ENCODE results near the gene NRGN. TPM values are rescaled to one million over a fixed set of nuclear protein-coding genes. Genes with fewer than 3 reads are reported as not detected.

The NRGN gene
- total and polyA plus RNA-seq, 2 of the 8 experiments (the other 6 are each of a cell fraction or from before 2014, with no cell fraction given) = 0.60 to 1.0 TPM

DNA sequence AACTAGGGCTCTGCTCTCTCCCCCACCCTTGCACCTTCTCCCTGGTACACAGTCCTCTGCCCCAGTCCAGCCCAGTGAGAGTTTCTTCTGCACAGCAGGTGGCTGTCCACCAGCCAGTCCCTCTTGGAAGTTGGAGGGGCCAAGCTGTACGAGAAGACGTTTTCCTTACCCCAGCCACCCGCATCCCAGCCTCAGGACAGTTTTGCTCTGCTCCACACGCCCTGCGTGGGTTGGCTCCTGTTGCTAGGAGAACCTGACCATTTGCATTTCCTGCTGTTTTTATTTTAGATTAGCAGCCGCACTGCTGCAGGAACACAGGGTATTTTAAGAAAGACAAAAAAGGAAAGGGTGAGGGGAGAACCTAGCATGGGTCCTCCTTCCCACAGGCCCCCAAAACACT is 17.6 kb upstream of the NRGN start:
- no peak for FAIRE-seq
- Histone ChIP-seq H3K27me3 (replicated peaks in 1 of 4; ENCODE audit: control insufficient read depth in 3 of 4, extremely low read depth in 1 of 4, insufficient read depth in 3 of 4, low read length in 3 of 4) (peaks cover 42 to 75% (median 67%) of the 10 kb centered on the region in 4 experiments), H4K5ac (ENCODE audit: insufficient read length, low read depth, low read length) (no peak overlapping the region), H3K4ac (replicated peaks; ENCODE audit: insufficient read length, low read depth, low read length) (no peak overlapping the region), H2AFZ (ENCODE audit: low read length) (no peak overlapping the region), H3K14ac (ENCODE audit: insufficient read length) (no peak overlapping the region), H3K23me2 (ENCODE audit: low read depth, low read length) (peaks cover 8% of the 10 kb centered on the region), H2BK120ac (replicated peaks; ENCODE audit: low read depth, low read length) (no peak overlapping the region), H3K4me2 (ENCODE audit: insufficient read depth in 1 of 2, low read depth in 2 of 2, low read length in 2 of 2) (no peak overlapping the region), H4K91ac (replicated peaks; ENCODE audit: insufficient read length, low read length) (no peak overlapping the region), H3K79me2 (ENCODE audit: control insufficient read depth in 1 of 2, insufficient read depth in 2 of 2, low read length in 2 of 2) (no peaks in the 10 kb centered on the region), H3K4me1 (replicated peaks in 1 of 4; ENCODE audit: control insufficient read depth in 3 of 4, insufficient read depth in 4 of 4, low read length in 3 of 4) (peaks cover 8 to 17% (median 15%) of the 10 kb centered on the region in 4 experiments), H4K20me1 (replicated peaks in 1 of 2; ENCODE audit: control insufficient read depth in 1 of 2, insufficient read depth in 2 of 2, low read length in 2 of 2) (peaks cover 0 to 2% of the 10 kb centered on the region in 2 experiments), H2BK20ac (ENCODE audit: low read length) (no peak overlapping the region), H3K23ac (ENCODE audit: insufficient read length) (no peak overlapping the region), H3K56ac (replicated peaks; ENCODE audit: insufficient read length, low read depth, low read length) (no peak overlapping the region), H3K9ac (replicated peaks in 1 of 4; ENCODE audit: extremely low read depth in 1 of 4, low read depth in 3 of 4, low read length in 3 of 4) (no peak overlapping the region), H3K36me3 (ENCODE audit: control insufficient read depth in 2 of 4, insufficient read depth in 4 of 4, low read length in 3 of 4) (no peaks in the 10 kb centered on the region), H3K9me3 (ENCODE audit: insufficient read depth in 2 of 2, low read depth in 1 of 2, low read length in 1 of 2) (no peaks in the 10 kb centered on the region), H2BK15ac (ENCODE audit: low read length) (no peak overlapping the region), H3K79me1 (ENCODE audit: low read depth, low read length) (no peaks in the 10 kb centered on the region), H2BK12ac (ENCODE audit: low read depth, low read length) (no peak overlapping the region), H2AK5ac (ENCODE audit: low read depth, low read length) (no peak overlapping the region), H3K27ac (ENCODE audit: low read depth, low read length) (no peak overlapping the region), H4K8ac (ENCODE audit: extremely low read depth, insufficient read depth, low read length) (no peak overlapping the region), H2BK5ac (ENCODE audit: low read depth, low read length) (no peak overlapping the region), H3K4me3 (ENCODE audit: extremely low read depth in 1 of 4, insufficient read depth in 2 of 4, low read depth in 3 of 4, low read length in 4 of 4) (no peak overlapping the region), H3K18ac (ENCODE audit: extremely low read depth, low read length) (no peak overlapping the region)
- DNase-seq (ENCODE audit: low read depth in 1 of 2, low spot score in 2 of 2) = no peak
- WGBS, 2 experiments (ENCODE audit: extremely low coverage in 1 of 2, insufficient coverage in 1 of 2, insufficient read length in 1 of 2, insufficient replicate concordance in 2 of 2, low coverage in 1 of 2, low lambda C conversion rate in 2 of 2, missing lambda C conversion rate in 1 of 2) = 86% methylated on average over 6 of the region's 6 CpGs; no CpG with 5 or more reads in 1 of the 2 experiments
- ChIA-PET POLR2A (ENCODE audit: partially characterized antibody) (no interaction called here), CTCF (ENCODE audit: partially characterized antibody) (interaction anchor here (4.1 kb wide), 1 partner anchor 22 kb away, joined by 20 read pairs; no protein-coding TSS in a partner anchor)
- TF ChIP-seq SIX5 (IDR thresholded peaks at IDR 0.05; ENCODE audit: low read depth, low read length) (no peak), POU5F1 (IDR thresholded peaks at IDR 0.05; ENCODE audit: low read depth, low read length) (no peak), BACH1 (IDR thresholded peaks at IDR 0.05; ENCODE audit: low read length) (no peak), JUND (IDR thresholded peaks at IDR 0.05; ENCODE audit: low read length) (no peak), HDAC2 (IDR thresholded peaks at IDR 0.05; ENCODE audit: borderline replicate concordance in 1 of 2, low read depth in 2 of 2, low read length in 2 of 2) (no peak), SRF (IDR thresholded peaks at IDR 0.05; ENCODE audit: low read depth, low read length) (no peak), EZH2 (IDR thresholded peaks at IDR 0.05; ENCODE audit: low read depth, low read length, severe bottlenecking) (no peak), BCL11A (IDR thresholded peaks at IDR 0.05; ENCODE audit: low read depth in 2 of 2, low read length in 2 of 2) (no peak), GABPA (IDR thresholded peaks at IDR 0.05; ENCODE audit: borderline replicate concordance, insufficient read depth, low read length) (no peak), CHD2 (IDR thresholded peaks at IDR 0.05; ENCODE audit: low read length) (no peak), HDAC6 (IDR thresholded peaks at IDR 0.05; ENCODE audit: low read depth, low read length) (no peak), RFX5 (IDR thresholded peaks at IDR 0.05; ENCODE audit: borderline replicate concordance, low read depth, low read length) (no peak), KDM1A (IDR thresholded peaks at IDR 0.05; ENCODE audit: borderline replicate concordance, low read length) (no peak), CHD1 (IDR thresholded peaks at IDR 0.05; ENCODE audit: low read depth, low read length) (no peak)
- TF ChIP-seq, protein P1, sequence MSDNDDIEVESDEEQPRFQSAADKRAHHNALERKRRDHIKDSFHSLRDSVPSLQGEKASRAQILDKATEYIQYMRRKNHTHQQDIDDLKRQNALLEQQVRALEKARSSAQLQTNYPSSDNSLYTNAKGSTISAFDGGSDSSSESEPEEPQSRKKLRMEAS (IDR thresholded peaks at IDR 0.05) = no peak
